Measurements from ENCODE around the gene ODAD4. TPM values are rescaled to one million over a fixed set of nuclear protein-coding genes. Genes with fewer than 3 reads are reported as not detected.

Gene ODAD4
- total RNA-seq, 1 donor from 2014 or later: 6.3 TPM

DNA sequence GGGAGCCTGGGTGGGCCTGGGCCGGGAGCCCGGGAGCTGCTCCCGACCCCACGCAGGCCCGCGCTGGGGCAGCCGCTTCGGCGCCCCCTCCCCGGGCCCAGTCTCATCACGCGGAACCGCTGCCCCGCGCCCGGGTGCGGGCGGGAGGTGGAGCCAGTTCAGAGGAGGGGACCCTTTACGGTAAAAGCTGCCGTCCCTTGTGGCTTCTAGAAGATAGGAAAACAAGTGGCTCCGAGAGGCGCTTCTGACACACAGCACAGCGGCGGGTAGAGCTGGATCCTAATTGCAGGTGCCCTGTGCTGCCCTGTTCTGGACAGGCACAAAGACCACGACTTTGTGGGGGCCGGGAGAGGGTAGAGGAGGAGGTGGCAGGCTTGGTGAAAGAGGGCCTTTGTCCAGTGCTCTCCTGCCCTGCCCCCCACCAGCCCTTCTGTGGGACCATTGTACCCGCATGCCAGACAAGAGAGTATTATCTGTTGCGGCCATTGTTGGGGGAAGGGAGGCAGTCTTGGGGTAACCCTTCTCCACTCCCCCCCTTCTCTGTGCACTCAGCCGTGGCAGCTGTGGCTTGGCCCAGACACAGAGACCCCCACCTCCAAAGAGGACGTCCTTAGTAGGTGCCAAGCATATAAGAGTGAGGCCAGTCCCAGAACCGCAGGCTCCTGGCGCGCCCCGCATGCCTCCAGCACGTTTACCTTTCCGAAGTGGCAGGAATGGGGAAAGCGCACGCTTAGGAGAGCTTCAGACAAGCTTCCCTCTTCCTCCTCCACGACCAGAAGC is 36.9 kb downstream of the ODAD4 start:
- peaks cover 8% of the 10 kb centered on the region for H3K36me3 Mint-ChIP-seq (ENCODE audit: insufficient read depth)
- H3K9me3 Mint-ChIP-seq (ENCODE audit: low read depth): no peaks in the 10 kb centered on the region
- no peaks in the 10 kb centered on the region for H3K27me3 Mint-ChIP-seq
- TF ChIP-seq, protein P1, sequence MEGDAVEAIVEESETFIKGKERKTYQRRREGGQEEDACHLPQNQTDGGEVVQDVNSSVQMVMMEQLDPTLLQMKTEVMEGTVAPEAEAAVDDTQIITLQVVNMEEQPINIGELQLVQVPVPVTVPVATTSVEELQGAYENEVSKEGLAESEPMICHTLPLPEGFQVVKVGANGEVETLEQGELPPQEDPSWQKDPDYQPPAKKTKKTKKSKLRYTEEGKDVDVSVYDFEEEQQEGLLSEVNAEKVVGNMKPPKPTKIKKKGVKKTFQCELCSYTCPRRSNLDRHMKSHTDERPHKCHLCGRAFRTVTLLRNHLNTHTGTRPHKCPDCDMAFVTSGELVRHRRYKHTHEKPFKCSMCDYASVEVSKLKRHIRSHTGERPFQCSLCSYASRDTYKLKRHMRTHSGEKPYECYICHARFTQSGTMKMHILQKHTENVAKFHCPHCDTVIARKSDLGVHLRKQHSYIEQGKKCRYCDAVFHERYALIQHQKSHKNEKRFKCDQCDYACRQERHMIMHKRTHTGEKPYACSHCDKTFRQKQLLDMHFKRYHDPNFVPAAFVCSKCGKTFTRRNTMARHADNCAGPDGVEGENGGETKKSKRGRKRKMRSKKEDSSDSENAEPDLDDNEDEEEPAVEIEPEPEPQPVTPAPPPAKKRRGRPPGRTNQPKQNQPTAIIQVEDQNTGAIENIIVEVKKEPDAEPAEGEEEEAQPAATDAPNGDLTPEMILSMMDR (IDR thresholded peaks at IDR 0.05; ENCODE audit: unreplicated experiment): no peak
- H3K4me1 Mint-ChIP-seq (ENCODE audit: low read depth): peaks cover 17% of the 10 kb centered on the region
- H3K27ac Mint-ChIP-seq: peak overlapping the region; percentile 42
- DNase-seq (ENCODE audit: low spot score, unreplicated experiment): no peak
- H3K4me3 Mint-ChIP-seq (ENCODE audit: low read depth): peak overlapping the region; percentile 79

DNA sequence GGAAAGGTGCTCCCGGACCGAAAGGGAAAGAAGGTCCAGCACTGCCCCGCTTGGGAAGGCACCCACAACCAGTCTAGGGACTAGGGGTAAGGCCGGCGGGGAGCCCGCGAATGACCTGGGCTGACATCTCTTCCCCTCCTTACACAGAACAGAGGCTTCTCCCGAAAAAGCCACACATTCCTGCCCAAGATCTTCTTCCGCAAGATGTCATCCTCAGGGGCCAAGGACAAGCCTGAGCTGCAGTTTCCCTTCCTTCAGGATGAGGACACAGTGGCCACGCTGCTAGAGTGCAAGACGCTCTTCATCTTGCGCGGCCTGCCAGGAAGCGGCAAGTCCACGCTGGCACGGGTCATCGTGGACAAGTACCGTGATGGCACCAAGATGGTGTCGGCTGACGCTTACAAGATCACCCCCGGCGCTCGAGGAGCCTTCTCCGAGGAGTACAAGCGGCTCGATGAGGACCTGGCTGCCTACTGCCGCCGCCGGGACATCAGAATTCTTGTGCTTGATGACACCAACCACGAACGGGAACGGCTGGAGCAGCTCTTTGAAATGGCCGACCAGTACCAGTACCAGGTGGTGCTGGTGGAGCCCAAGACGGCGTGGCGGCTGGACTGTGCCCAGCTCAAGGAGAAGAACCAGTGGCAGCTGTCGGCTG is 37.6 kb downstream of the ODAD4 start:
- Mint-ChIP-seq H3K27me3 (no peaks in the 10 kb centered on the region), H3K4me3 (ENCODE audit: low read depth) (peak overlapping the region; percentile 79), H3K27ac (peak overlapping the region; percentile 42), H3K36me3 (ENCODE audit: insufficient read depth) (peaks cover 10% of the 10 kb centered on the region), H3K9me3 (ENCODE audit: low read depth) (no peaks in the 10 kb centered on the region), H3K4me1 (ENCODE audit: low read depth) (peaks cover 18% of the 10 kb centered on the region)
- DNase-seq (ENCODE audit: low spot score, unreplicated experiment): no peak
- TF ChIP-seq, protein P1 (IDR thresholded peaks at IDR 0.05; ENCODE audit: unreplicated experiment): no peak

DNA sequence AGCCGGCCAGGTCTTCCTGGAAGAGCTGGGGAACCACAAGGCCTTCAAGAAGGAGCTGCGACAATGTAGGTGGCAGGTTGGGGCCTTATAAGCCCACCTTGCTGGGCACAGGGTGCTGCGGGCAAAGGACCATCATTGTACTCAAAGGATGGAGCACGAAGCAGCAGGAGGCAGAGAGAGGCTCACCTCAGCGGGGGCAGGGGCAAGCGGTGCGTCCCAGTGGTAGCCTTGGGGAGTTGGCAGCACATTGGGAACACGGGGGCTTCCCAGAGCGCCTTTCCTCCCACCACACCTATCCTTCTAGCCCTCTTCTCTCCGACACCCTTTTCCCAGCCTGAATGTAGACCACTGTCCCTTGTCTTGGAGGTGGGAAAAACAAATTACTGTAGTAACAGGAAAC is 38.3 kb downstream of the ODAD4 start:
- H3K27me3 Mint-ChIP-seq: no peaks in the 10 kb centered on the region
- no peak overlapping the region for H3K4me3 Mint-ChIP-seq (ENCODE audit: low read depth)
- no peak overlapping the region for H3K27ac Mint-ChIP-seq
- no peaks in the 10 kb centered on the region for H3K9me3 Mint-ChIP-seq (ENCODE audit: low read depth)
- no peak for DNase-seq (ENCODE audit: low spot score, unreplicated experiment)
- TF ChIP-seq, protein P1 (IDR thresholded peaks at IDR 0.05; ENCODE audit: unreplicated experiment): no peak
- peaks cover 20% of the 10 kb centered on the region for H3K4me1 Mint-ChIP-seq (ENCODE audit: low read depth)
- H3K36me3 Mint-ChIP-seq (ENCODE audit: insufficient read depth): peaks cover 13% of the 10 kb centered on the region

DNA sequence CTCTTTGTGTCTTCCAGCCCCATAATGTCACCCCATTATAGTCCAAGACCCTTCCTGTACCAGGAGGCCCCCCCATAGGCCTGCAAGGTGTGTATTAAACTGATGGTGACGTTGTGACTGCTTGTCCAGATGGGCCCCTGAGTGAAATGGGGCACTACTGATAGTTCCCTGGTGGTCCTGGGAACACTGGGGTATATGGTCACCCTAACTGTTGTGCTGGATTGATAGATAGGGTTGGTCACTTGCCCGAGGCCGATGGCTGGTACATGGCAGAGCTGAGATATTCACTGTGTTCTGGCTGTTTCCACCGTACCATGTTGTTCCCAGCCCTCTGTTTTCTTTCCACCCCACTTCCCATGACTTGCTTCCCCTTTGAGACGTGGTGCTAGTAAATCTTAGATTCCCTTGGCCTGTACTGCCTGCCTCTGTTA is 40.5 kb downstream of the ODAD4 start:
- H3K27ac Mint-ChIP-seq: peak overlapping the region; percentile 66
- H3K4me3 Mint-ChIP-seq (ENCODE audit: low read depth): no peak overlapping the region
- H3K4me1 Mint-ChIP-seq (ENCODE audit: low read depth): peaks cover 15% of the 10 kb centered on the region
- peaks cover 18% of the 10 kb centered on the region for H3K36me3 Mint-ChIP-seq (ENCODE audit: insufficient read depth)
- no peaks in the 10 kb centered on the region for H3K27me3 Mint-ChIP-seq
- H3K9me3 Mint-ChIP-seq (ENCODE audit: low read depth): no peaks in the 10 kb centered on the region
- no peak for DNase-seq (ENCODE audit: low spot score, unreplicated experiment)
- TF ChIP-seq, protein P1 (IDR thresholded peaks at IDR 0.05; ENCODE audit: unreplicated experiment): no peak

DNA sequence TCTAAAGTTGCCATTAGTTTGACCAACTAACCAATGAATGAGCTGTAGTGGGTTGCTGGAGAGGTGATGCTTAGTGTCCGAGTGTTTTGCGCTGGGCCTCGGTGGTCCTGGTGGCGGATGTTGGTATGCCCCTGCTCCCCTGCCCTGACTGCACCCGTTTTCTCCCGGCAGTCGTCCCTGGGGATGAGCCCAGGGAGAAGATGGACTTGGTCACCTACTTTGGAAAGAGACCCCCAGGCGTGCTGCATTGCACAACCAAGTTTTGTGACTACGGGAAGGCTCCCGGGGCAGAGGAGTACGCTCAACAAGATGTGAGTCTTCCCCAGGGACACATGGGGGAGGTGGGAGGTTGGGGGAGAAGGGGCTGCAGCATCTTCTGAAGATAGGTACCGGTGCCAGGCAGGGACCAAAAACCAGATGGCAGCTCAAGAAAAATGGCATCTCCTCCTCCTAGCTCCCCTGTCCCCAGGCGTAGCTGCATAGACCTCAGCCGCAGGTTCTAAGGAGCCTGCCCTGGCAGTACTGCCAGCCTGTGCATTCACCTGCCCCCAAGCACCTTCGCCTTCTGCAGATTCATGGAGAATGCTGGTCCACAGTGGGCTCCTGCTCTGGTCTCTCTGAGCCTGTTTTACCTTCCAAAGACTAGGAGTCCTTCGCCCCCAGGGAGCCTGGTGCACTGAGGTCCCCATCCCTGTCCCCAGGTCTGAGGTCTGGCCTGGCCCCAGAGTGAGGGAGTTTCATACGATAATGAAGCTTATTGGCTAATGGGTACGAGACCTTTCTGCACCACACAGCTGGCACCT is 41.5 kb downstream of the ODAD4 start:
- peak overlapping the region; percentile 85 for H3K27ac Mint-ChIP-seq
- TF ChIP-seq, protein P1 (IDR thresholded peaks at IDR 0.05; ENCODE audit: unreplicated experiment): no peak
- no peak for DNase-seq (ENCODE audit: low spot score, unreplicated experiment)
- peaks cover 15% of the 10 kb centered on the region for H3K4me1 Mint-ChIP-seq (ENCODE audit: low read depth)
- no peak overlapping the region for H3K4me3 Mint-ChIP-seq (ENCODE audit: low read depth)
- peaks cover 25% of the 10 kb centered on the region for H3K36me3 Mint-ChIP-seq (ENCODE audit: insufficient read depth)
- no peaks in the 10 kb centered on the region for H3K9me3 Mint-ChIP-seq (ENCODE audit: low read depth)
- no peaks in the 10 kb centered on the region for H3K27me3 Mint-ChIP-seq
